Activated CD8-positive, alpha-beta memory T cell treated with anti-CD3 and anti-CD28 coated beads for 48 hours (primary cell): ENCODE data around the gene GMIP.
A peak's percentile ranks its signal among the peaks of the same experiment; 100 is the strongest.
"Not testable (repeated sequence)": the region's sequence is repeated elsewhere in the genome, so short reads cannot be mapped to it uniquely, and the experiment has no call there.

Experiments used
- DNase-seq, 3 experiments: peaks; one replicate each; pipeline ENCODE4 v3.0.0-alpha.2; 2020; ENCODE audit warnings: low read depth in 2 of 3, low spot score in 2 of 3

The GMIP gene, protein sequence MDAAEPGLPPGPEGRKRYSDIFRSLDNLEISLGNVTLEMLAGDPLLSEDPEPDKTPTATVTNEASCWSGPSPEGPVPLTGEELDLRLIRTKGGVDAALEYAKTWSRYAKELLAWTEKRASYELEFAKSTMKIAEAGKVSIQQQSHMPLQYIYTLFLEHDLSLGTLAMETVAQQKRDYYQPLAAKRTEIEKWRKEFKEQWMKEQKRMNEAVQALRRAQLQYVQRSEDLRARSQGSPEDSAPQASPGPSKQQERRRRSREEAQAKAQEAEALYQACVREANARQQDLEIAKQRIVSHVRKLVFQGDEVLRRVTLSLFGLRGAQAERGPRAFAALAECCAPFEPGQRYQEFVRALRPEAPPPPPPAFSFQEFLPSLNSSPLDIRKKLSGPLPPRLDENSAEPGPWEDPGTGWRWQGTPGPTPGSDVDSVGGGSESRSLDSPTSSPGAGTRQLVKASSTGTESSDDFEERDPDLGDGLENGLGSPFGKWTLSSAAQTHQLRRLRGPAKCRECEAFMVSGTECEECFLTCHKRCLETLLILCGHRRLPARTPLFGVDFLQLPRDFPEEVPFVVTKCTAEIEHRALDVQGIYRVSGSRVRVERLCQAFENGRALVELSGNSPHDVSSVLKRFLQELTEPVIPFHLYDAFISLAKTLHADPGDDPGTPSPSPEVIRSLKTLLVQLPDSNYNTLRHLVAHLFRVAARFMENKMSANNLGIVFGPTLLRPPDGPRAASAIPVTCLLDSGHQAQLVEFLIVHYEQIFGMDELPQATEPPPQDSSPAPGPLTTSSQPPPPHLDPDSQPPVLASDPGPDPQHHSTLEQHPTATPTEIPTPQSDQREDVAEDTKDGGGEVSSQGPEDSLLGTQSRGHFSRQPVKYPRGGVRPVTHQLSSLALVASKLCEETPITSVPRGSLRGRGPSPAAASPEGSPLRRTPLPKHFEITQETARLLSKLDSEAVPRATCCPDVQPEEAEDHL

DNA sequence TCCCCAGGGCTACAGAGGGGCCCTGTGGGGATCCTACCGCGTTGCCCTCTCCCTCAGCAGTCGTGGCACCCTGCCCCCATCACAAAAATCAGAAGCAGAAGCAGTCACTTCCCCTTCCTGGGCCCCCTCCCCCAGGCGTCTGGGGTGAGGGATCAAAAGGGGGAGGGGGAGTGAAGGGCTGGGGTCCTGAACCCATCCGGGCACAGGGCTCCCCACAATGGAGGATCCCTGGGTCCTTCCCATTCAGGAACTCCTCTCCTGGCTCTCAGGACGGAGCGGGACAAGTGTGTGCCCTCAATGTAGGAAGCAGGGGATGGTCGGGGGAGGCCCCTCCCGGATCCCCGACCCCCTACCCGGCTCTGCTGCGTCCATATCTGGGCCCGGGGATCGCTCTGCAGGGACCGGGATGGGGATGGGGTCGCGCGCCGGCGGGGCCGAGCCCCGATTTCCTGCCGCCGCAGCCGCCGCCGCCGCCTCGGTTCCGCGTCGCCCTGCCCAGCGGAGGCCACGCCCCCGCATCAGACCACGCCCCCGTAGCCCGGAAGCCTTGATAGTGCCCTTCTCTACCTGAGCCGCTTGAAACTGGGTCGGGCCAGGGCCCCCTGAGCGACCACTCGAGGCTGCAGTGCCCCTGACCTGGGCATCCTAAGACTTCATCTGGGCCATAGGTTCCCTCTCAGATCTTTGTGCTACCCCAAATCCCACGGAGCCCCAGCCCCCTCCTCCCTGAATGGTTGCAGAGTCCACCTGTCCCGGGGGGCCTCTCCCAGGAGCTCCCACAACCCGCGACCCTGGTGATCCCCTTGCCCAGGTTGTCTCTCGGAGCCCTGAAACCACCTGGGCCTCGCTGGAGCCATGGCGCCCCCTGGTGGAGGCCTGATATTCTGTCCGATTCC, at the start of gene GMIP:
TSS of gene GMIP (minus strand) at position 500 of the 896 bp plus-strand sequence. CDS start at position 372, 128 bp downstream.
- peak; percentile 59 to 85 (median 76) for DNase-seq

DNA sequence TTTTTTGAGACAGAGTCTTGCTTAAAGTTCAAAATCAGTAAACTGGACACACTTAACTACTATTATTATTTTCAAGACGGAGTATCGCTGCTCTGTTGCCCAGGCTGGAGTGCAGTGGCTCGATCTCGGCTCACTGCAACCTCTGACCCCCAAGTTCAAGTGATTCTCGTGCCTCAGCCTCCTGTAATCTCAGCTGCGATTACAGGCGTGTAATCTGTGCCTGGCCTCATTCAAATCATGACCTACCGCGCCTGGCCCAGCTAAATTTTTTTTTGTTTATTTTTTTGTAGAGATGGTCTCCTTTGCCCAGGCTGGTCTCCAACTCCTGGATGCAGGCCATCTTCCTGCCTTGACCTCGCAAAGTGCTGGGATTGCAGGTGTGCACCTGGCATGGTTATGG, 48.2 kb upstream of the GMIP start:
- DNase-seq = no peak

DNA sequence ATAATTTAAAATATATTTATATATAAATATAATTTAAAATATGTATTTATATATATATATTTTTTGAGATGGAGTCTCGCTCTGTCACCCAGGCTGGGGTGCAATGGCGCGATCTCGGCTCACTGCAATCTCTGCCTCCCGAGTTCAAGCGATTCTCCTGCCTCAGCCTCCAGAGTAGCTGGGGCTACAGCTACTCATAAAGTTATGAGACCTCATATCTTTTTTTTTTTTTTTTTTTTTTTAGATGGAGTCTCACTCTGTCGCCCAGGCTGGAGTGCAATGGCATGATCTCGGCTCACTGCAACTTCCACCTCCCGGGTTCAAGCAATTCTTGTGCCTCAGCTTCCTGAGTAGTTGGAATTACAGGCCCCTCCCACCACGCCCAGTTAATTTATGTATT, 45.6 kb upstream of the GMIP start:
- not testable (repeated sequence) for DNase-seq

DNA sequence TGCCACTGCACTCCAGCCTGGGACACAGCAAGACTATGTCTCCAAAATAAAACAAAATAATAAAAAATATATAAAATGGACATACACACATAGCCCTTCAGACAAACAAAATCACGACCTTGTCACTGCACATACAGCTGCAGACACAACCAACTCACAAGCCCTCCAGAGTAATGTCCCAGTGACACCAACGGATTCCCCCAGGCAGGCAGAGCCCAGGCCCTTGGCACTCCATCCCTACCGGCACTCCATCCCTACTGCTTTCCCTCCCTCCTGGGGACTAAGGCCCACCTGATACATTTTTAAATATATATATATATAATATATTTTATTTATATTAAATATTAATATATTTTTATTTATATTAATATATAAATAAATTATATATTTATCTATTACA, 43.6 kb upstream of the GMIP start:
- no peak for DNase-seq

DNA sequence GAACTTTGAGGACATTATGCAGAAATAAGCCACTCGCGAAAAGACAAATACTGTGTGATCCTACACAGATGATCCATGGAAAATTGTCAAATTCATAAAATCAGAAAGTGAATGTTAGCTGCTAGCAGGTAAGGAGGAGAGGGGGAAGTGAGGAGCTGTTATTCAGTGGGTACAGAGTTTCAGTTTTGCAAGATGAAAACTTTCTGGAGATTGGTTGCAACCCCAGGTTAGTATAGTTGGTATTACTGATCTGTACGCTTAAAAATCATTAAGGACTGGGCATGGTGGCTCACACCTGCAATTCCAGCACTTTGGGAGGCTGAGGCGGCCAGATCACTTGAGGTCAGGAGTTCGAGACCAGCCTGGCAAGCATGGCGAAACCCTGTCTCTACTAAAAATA, 43.1 kb upstream of the GMIP start:
- DNase-seq = no peak

DNA sequence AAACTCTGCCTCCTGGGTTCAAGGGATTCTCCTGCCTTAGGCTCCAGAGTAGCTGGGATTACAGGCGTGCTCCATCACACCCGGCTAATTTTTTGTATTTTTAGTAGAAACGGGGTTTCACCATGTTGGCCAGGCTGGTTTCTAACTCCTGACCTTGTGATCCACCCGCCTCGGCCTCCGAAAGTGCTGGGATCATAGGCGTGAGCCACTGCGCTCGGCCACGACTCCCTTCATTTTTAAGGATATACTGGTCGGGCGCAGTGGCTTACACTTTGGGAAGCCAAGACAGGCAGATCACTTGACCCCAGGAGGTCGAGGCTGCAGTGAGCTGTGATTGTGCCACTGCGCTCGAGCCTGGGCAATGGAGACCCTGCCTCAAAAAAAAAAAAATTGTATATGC, 42.7 kb upstream of the GMIP start:
- not testable (repeated sequence) for DNase-seq

DNA sequence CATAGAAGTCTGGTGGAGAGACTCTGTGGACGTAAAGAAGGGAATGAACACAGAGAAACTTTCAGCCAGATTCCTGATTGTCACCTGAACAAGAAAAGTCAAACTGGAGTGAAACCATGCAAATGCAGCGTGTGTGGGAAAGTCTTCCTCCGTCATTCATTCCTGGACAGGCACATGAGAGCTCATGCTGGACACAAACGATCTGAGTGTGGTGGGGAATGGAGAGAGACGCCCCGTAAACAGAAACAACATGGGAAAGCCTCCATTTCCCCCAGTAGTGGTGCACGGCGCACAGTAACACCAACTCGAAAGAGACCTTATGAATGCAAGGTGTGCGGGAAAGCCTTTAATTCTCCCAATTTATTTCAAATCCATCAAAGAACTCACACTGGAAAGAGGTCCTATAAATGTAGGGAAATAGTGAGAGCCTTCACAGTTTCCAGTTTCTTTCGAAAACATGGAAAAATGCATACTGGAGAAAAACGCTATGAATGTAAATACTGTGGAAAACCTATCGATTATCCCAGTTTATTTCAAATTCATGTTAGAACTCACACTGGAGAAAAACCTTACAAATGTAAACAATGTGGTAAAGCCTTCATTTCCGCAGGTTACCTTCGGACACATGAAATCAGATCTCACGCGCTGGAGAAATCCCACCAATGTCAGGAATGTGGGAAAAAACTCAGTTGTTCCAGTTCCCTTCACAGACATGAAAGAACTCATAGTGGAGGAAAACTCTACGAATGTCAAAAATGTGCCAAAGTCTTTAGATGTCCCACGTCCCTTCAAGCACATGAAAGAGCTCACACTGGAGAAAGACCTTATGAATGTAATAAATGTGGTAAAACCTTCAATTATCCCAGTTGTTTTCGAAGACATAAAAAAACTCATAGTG, 36.0 kb upstream of the GMIP start:
- DNase-seq = no peak

DNA sequence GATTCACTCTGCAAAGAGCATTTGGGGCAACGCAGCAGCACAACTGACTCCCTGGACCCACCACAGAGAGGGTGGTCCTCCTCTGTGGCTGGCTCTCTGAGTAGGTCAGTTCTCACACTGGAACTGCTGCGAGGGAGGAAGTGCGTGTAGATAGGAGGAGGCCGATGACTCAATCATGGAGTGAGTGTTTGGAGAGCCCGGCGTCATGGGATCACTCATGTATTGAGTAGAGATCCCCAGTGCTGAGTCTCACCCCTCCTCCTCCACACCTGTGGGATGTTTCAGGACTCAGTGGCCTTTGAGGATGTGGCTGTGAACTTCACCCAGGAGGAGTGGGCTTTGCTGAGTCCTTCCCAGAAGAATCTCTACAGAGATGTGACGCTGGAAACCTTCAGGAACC, 34.1 kb upstream of the GMIP start:
- DNase-seq = no peak

DNA sequence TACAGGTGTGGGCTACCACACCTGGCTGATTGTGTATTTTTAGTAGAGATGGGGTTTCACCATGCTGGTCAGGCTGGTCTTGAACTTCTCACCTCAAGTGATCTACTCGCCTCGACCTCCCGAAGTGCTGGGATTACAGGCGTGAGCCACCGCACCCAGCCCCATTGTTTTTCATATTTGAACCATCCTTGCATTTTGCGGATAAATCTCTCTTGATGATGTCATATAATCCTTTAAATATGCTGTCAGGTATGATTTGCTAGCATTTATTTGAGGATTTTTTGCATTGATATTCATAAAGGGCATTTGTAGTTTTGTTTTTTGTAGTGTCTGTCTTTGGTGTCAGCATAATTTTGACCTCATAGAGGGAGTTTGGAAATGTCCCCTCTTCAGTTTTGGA, 30.9 kb upstream of the GMIP start:
- DNase-seq = no peak

DNA sequence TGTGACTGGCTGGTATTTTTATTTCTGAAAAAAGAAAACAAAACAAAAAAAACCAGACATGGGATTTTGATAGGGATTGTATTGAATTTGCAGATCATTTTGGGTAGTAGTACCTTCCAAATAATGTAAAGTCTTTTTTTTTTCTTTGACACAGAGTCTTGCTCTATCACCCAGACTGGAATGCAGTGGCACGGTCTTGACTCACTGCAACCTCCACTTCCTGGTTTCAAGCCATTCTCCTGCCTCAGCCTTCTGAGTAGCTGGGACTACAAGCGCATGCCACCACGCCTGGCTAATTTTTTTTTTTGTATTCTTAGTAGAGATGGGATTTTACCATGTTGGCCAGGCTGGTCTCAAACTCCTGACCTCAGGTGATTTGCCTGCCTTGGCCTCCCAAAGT, 29.4 kb upstream of the GMIP start:
- DNase-seq = no peak

DNA sequence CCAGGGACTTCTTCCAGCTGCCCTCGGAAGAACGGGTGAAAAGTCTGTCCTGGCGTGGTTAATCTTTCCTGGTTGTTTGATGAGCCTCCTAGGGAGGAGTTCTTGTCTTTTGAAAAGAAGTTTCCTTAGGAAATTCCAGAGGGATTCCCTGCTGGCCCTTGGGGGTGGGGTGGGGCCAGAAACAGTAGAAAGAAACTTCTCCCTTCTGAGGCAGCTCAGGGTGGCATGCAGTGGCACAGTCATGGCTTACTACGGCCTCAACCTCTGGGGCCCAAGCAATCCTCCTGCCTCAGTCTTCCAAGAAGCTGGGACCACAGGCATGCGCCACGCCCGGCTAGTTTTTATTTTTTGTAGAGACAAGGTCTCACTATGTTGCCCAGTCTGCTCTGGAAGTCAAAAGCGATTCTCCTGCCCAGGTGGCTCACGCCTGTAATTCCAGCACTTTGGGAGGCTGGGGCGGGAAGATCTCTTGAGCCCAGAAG, 26.7 kb upstream of the GMIP start:
- DNase-seq = no peak

DNA sequence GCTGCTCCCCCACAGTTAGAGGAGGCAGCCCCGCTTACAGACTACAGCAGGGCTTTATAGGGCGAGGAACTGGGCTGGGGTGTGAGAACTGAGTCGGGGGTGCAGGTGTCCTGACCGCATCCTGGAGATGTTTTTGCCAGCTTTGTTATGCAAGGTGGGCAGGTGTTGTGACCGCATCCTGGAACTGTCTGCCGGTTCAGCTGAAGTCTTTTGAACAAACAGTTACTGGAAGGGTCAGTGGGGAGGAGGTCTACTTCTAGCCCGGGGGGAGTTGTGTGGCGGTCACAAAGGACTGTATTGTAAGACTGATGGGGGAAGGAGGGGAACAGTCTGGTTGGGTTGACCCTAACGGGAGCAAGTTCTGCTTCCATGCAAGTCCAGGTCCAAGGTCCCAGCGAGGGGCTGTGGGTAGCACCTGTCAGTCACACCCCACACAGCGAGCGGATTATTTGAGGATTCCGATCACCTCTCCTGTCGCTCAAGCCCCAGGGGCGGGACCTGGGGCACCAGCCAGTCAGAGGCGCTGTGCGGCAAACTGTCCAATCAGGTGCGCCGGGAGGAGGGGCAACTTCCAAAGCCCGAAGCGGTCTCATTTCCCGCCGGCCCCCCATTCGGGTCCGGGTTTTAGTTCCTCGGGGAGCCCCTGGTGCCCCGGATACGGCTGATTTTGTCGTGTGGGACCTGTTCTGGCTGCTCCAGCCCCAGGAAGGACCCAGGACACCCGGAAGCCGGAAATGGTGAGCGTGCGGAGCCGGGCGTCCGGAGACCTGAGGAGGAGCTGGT, 25.0 kb upstream of the GMIP start, which contains the start of gene ZNF101:
TSS of gene ZNF101 (plus strand) at position 610 of the 783 bp plus-strand sequence. CDS start at position 735, 125 bp downstream.
- DNase-seq = peak; percentile 82 to 92 (median 83)

DNA sequence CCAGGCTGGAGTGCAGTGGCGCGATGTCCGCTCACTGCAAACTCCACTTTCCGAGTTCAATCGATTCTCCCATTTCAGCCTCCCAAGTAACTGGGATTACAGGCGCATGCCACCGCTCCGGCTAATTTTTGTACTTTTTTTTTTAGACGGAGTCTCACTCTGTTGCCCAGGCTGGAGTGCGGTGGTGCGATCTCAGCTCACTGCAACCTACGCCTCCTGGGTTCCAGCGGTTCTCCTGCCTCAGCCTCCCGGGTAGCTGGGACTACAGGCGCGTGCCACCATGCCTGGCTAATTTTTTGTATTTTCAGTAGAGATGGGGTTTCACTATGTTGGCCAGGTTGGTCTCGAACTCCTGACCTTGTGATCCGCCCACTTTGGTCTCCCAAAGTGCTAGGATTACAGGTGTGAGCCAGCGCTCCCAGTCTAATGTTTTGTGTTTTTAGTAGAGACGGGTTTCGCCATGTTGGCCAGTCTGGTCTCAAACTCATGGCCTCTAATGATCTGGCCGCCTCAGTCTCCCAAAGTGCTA, 22.0 kb upstream of the GMIP start:
- DNase-seq = not testable (repeated sequence)

DNA sequence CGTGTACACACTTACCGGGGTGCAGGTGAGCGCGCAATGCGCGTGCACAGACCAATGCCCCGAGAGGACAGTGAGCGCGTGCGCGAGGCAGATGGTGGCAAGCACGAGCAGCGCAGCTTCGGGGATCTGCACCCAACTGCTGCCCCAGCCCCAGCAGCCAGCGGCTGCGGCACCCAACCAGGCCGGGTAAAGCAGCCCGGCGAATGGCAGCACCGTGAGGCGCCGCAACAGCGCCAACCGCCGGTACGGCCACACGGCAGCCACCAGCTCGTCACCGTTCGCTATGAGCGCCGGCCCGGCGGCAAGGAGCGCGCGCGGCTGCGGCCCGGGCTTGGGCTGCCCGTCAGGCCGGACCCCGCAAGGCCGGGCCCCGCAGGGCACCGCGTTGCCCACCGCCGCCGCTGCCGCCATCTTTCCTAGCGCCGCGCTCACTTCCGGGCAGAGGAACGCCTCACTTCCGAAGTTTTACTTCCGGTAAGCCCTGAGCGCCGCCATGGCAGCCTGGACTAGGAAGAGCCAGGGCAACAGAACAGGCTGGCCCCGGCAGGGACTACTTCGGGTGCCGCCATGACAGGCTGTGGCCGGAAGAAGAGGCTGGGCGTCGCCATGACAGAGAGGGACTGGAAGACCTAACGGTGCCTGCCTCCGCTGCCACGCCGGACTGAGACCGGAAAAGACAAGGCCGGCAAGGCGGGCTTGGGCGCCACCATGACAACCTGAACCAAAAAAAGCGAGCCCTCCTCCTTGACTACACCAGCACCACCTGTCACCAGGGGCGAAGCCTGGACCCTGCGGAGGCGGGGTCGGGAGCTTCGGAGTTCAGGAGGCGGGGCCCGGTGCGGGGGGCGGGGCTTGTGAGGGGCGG, 20.0 kb upstream of the GMIP start, which contains the start of gene ATP13A1:
TSS of gene ATP13A1 (minus strand) at position 421 of the 865 bp plus-strand sequence. CDS start at position 411, 10 bp downstream.
- DNase-seq = peak; percentile 76 to 87 (median 85)

DNA sequence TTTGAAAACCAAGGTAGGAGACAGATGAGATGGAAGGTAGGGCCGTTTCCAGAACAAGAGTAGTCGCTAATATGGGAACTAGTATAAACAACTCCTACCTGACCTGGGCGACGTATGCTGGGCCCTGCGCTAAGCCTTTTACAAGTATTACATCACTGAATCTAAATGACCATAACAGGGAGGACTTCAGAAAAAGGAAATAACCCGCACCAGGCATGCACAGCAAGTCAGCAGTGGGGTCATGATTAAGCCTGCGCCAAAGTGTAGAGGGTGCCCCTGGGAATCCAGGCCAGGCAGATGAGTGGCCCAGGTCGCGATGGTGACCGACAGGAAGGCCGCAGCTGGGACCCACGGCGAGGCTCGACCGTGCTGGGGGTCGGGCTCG, 19.4 kb upstream of the GMIP start:
- DNase-seq = no peak

DNA sequence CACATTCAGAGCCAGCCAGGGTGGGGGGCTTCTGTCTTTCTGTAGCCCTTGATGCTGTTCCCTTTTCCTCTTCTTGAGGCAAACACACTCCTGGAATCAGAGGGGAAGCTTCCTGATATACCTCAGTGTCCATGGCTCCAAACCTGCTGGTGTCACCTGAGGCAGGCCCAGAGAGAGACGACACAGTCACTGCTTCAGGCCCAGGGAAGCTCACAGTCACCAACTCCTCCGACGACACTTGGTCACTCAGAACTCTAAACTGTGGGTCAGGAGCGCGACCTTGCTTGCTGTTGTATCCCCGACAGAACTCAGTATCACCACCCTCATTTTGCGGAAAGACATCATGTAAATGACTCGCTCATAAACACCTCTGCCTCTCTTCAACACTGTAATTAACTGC, 18.9 kb upstream of the GMIP start:
- DNase-seq = no peak

DNA sequence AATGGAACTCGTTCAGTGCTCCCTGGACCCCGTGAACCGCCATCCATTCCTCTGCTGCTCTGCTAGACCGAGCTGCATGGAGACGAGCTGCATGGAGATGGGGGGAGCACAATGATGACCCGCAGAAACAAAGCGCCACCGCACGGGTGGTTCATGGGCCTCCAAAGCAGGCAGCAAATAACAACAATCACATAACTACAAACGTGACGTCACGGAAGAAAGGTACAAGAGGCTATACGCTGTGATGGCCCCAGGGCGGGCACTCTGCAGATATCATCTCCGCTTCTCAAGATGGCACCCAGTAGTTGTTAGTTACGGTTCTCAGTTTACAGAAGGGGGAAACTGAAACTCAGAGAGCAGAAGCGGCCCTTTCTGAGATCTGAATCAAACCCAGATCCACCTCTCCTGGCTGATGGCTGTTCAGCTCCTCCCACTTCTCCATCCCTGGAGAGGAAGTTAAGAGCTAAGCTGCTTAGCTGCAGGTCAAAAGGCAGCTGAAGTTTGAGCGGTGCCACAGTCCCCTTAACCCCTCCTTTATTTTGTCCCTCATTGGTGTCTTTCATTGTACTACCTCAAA, 18.3 kb upstream of the GMIP start:
- DNase-seq = no peak
